ENCODE data around the gene ST3GAL4. TPM values are rescaled to one million over a fixed set of nuclear protein-coding genes. Genes with fewer than 3 reads are reported as not detected.
"Not testable (repeated sequence)": the region's sequence is repeated elsewhere in the genome, so short reads cannot be mapped to it uniquely, and the experiment has no call there.

ST3GAL4 gene
- total and polyA plus RNA-seq, 7 experiments from 2014 or later = 2.7 to 13.4 (median 4.1) TPM

GRCh38 chr11:126392633-126393013 lies 37.1 kb downstream of the ST3GAL4 start:
- peak overlapping the region in 1 of 10 donors; percentile 37 for H3K4me3 Mint-ChIP-seq
- H3K36me3 Mint-ChIP-seq = no peaks in the 10 kb centered on the region
- Histone ChIP-seq H3K36me3 (ENCODE audit: control insufficient read depth in 2 of 3, insufficient read depth in 3 of 3, low read length in 3 of 3) (no peaks in the 10 kb centered on the region), H3K27ac (ENCODE audit: low read depth, low read length) (no peak overlapping the region), H3K4me1 (ENCODE audit: control insufficient read depth in 2 of 2, insufficient read depth in 2 of 2, low read length in 2 of 2) (no peaks in the 10 kb centered on the region), H3K27me3 (ENCODE audit: control insufficient read depth in 2 of 2, insufficient read depth in 2 of 2, low read length in 2 of 2) (no peaks in the 10 kb centered on the region), H3K9me3 (ENCODE audit: control insufficient read depth in 2 of 3, low read length in 3 of 3) (no peaks in the 10 kb centered on the region), H3K4me3 (ENCODE audit: low read length) (no peak overlapping the region)
- no peak for DNase-seq
- ChIA-PET CTCF (interaction anchor here (0.6 kb wide), 1 partner anchor 1765 kb away, joined by 3 read pairs; no protein-coding TSS in a partner anchor), POLR2A (no interaction called here)
- H3K9me3 Mint-ChIP-seq = no peaks in the 10 kb centered on the region
- peak overlapping the region in 1 of 9 donors; percentile 3 for H3K27ac Mint-ChIP-seq
- intact Hi-C loops (cut with micrococcal nuclease) = loop anchor here in 1 of 2 donors (1.0 kb wide), 1 partner anchor 82 kb away; no protein-coding TSS in a partner anchor
- ATAC-seq = peak; percentile 33
- H3K4me1 Mint-ChIP-seq = peaks cover 0 to 15% (median 0%) of the 10 kb centered on the region in 7 donors
- H3K27me3 Mint-ChIP-seq = no peaks in the 10 kb centered on the region

- H3K4me3 ChIP-seq (ENCODE audit: low read length) = no peak overlapping the region
- intact Hi-C loops (cut with micrococcal nuclease) = no loop called here
- ATAC-seq (no peak), DNase-seq (no peak)
- no peak overlapping the region for H3K27ac Mint-ChIP-seq
- H3K36me3 Mint-ChIP-seq = no peaks in the 10 kb centered on the region
- CTCF ChIA-PET = no interaction called here
- H3K27me3 ChIP-seq (ENCODE audit: control insufficient read depth in 2 of 2, insufficient read depth in 2 of 2, low read length in 2 of 2) = no peaks in the 10 kb centered on the region
- no peaks in the 10 kb centered on the region for H3K4me1 ChIP-seq (ENCODE audit: control insufficient read depth in 2 of 2, insufficient read depth in 2 of 2, low read length in 2 of 2)
- POLR2A ChIA-PET = no interaction called here
- H3K9me3 Mint-ChIP-seq = no peaks in the 10 kb centered on the region
- H3K4me3 Mint-ChIP-seq = no peak overlapping the region
- peaks cover 0 to 15% (median 0%) of the 10 kb centered on the region in 7 donors for H3K4me1 Mint-ChIP-seq
- no peaks in the 10 kb centered on the region for H3K9me3 ChIP-seq (ENCODE audit: control insufficient read depth in 2 of 3, low read length in 3 of 3)
- H3K27me3 Mint-ChIP-seq = no peaks in the 10 kb centered on the region
- H3K27ac ChIP-seq (ENCODE audit: low read depth, low read length) = no peak overlapping the region
- H3K36me3 ChIP-seq (ENCODE audit: control insufficient read depth in 2 of 3, insufficient read depth in 3 of 3, low read length in 3 of 3) = no peaks in the 10 kb centered on the region
Observed at GRCh38 chr11:126393143-126393542, 37.7 kb downstream of the ST3GAL4 start.

GRCh38 chr11:126394036-126394435 lies 38.5 kb downstream of the ST3GAL4 start:
- ChIA-PET CTCF (no interaction called here), POLR2A (no interaction called here)
- no peak overlapping the region for H3K27ac ChIP-seq (ENCODE audit: low read depth, low read length)
- no peaks in the 10 kb centered on the region for H3K4me1 ChIP-seq (ENCODE audit: control insufficient read depth in 2 of 2, insufficient read depth in 2 of 2, low read length in 2 of 2)
- H3K36me3 ChIP-seq (ENCODE audit: control insufficient read depth in 2 of 3, insufficient read depth in 3 of 3, low read length in 3 of 3) = no peaks in the 10 kb centered on the region
- no peak overlapping the region for H3K4me3 Mint-ChIP-seq
- ATAC-seq (no peak), DNase-seq (no peak)
- H3K27ac Mint-ChIP-seq = no peak overlapping the region
- H3K36me3 Mint-ChIP-seq = no peaks in the 10 kb centered on the region
- H3K9me3 Mint-ChIP-seq = no peaks in the 10 kb centered on the region
- H3K9me3 ChIP-seq (ENCODE audit: control insufficient read depth in 2 of 3, low read length in 3 of 3) = no peaks in the 10 kb centered on the region
- H3K27me3 Mint-ChIP-seq = no peaks in the 10 kb centered on the region
- intact Hi-C loops (cut with micrococcal nuclease) = no loop called here
- H3K4me3 ChIP-seq (ENCODE audit: low read length) = no peak overlapping the region
- no peaks in the 10 kb centered on the region for H3K27me3 ChIP-seq (ENCODE audit: control insufficient read depth in 2 of 2, insufficient read depth in 2 of 2, low read length in 2 of 2)
- H3K4me1 Mint-ChIP-seq = peaks cover 0 to 13% (median 0%) of the 10 kb centered on the region in 7 donors

GRCh38 chr11:126394634-126395072 lies 39.2 kb downstream of the ST3GAL4 start:
- H3K4me1 ChIP-seq (ENCODE audit: control insufficient read depth in 2 of 2, insufficient read depth in 2 of 2, low read length in 2 of 2); H3K36me3 Mint-ChIP-seq; H3K36me3 ChIP-seq (ENCODE audit: control insufficient read depth in 2 of 3, insufficient read depth in 3 of 3, low read length in 3 of 3); ATAC-seq; H3K9me3 ChIP-seq (ENCODE audit: control insufficient read depth in 2 of 3, low read length in 3 of 3); H3K4me3 Mint-ChIP-seq; CTCF ChIA-PET; H3K27me3 Mint-ChIP-seq; H3K27ac ChIP-seq (ENCODE audit: low read depth, low read length); H3K27ac Mint-ChIP-seq; H3K27me3 ChIP-seq (ENCODE audit: control insufficient read depth in 2 of 2, insufficient read depth in 2 of 2, low read length in 2 of 2); H3K4me3 ChIP-seq (ENCODE audit: low read length); intact Hi-C loops (cut with micrococcal nuclease); H3K9me3 Mint-ChIP-seq; DNase-seq; POLR2A ChIA-PET: not testable (repeated sequence)
- H3K4me1 Mint-ChIP-seq = peaks cover 0 to 13% (median 0%) of the 10 kb centered on the region in 7 donors

- H3K4me3 Mint-ChIP-seq; H3K27ac Mint-ChIP-seq; intact Hi-C loops (cut with micrococcal nuclease); H3K9me3 ChIP-seq (ENCODE audit: control insufficient read depth in 2 of 3, low read length in 3 of 3); ATAC-seq; CTCF ChIA-PET; H3K27me3 Mint-ChIP-seq; H3K9me3 Mint-ChIP-seq; H3K36me3 ChIP-seq (ENCODE audit: control insufficient read depth in 2 of 3, insufficient read depth in 3 of 3, low read length in 3 of 3); H3K27me3 ChIP-seq (ENCODE audit: control insufficient read depth in 2 of 2, insufficient read depth in 2 of 2, low read length in 2 of 2); H3K27ac ChIP-seq (ENCODE audit: low read depth, low read length); H3K4me1 ChIP-seq (ENCODE audit: control insufficient read depth in 2 of 2, insufficient read depth in 2 of 2, low read length in 2 of 2); POLR2A ChIA-PET; DNase-seq; H3K36me3 Mint-ChIP-seq; H3K4me3 ChIP-seq (ENCODE audit: low read length): not testable (repeated sequence)
- H3K4me1 Mint-ChIP-seq = peaks cover 0 to 11% (median 0%) of the 10 kb centered on the region in 7 donors
Observed at GRCh38 chr11:126395784-126396183, 40.3 kb downstream of the ST3GAL4 start.

GRCh38 chr11:126396266-126396665 lies 40.8 kb downstream of the ST3GAL4 start:
- H3K9me3 Mint-ChIP-seq; ATAC-seq; H3K27me3 Mint-ChIP-seq; H3K27ac Mint-ChIP-seq; intact Hi-C loops (cut with micrococcal nuclease); H3K9me3 ChIP-seq (ENCODE audit: control insufficient read depth in 2 of 3, low read length in 3 of 3); POLR2A ChIA-PET; H3K27me3 ChIP-seq (ENCODE audit: control insufficient read depth in 2 of 2, insufficient read depth in 2 of 2, low read length in 2 of 2); H3K36me3 ChIP-seq (ENCODE audit: control insufficient read depth in 2 of 3, insufficient read depth in 3 of 3, low read length in 3 of 3); H3K4me3 Mint-ChIP-seq; CTCF ChIA-PET; H3K4me1 ChIP-seq (ENCODE audit: control insufficient read depth in 2 of 2, insufficient read depth in 2 of 2, low read length in 2 of 2); H3K4me3 ChIP-seq (ENCODE audit: low read length); H3K27ac ChIP-seq (ENCODE audit: low read depth, low read length); H3K36me3 Mint-ChIP-seq; DNase-seq: not testable (repeated sequence)
- peaks cover 0 to 11% (median 0%) of the 10 kb centered on the region in 7 donors for H3K4me1 Mint-ChIP-seq

- H3K9me3 Mint-ChIP-seq = no peaks in the 10 kb centered on the region
- ATAC-seq (no peak), DNase-seq (no peak)
- intact Hi-C loops (cut with micrococcal nuclease) = no loop called here
- no peaks in the 10 kb centered on the region for H3K27me3 Mint-ChIP-seq
- ChIA-PET CTCF (no interaction called here), POLR2A (no interaction called here)
- no peaks in the 10 kb centered on the region for H3K4me1 ChIP-seq (ENCODE audit: control insufficient read depth in 2 of 2, insufficient read depth in 2 of 2, low read length in 2 of 2)
- H3K36me3 ChIP-seq (ENCODE audit: control insufficient read depth in 2 of 3, insufficient read depth in 3 of 3, low read length in 3 of 3) = no peaks in the 10 kb centered on the region
- H3K27ac Mint-ChIP-seq = no peak overlapping the region
- no peak overlapping the region for H3K4me3 ChIP-seq (ENCODE audit: low read length)
- H3K9me3 ChIP-seq (ENCODE audit: control insufficient read depth in 2 of 3, low read length in 3 of 3) = no peaks in the 10 kb centered on the region
- no peaks in the 10 kb centered on the region for H3K27me3 ChIP-seq (ENCODE audit: control insufficient read depth in 2 of 2, insufficient read depth in 2 of 2, low read length in 2 of 2)
- H3K4me1 Mint-ChIP-seq = peaks cover 0 to 11% (median 0%) of the 10 kb centered on the region in 7 donors
- H3K27ac ChIP-seq (ENCODE audit: low read depth, low read length) = no peak overlapping the region
- H3K4me3 Mint-ChIP-seq = no peak overlapping the region
- H3K36me3 Mint-ChIP-seq = peaks cover 0 to 3% (median 0%) of the 10 kb centered on the region in 5 donors
Observed at GRCh38 chr11:126396965-126397364, 41.5 kb downstream of the ST3GAL4 start.
